ENCODE measurements around the gene SYT17.

GRCh38 chr16:19225651-19226050 is 57.6 kb downstream of the SYT17 start:
- TF ChIP-seq, protein P1, sequence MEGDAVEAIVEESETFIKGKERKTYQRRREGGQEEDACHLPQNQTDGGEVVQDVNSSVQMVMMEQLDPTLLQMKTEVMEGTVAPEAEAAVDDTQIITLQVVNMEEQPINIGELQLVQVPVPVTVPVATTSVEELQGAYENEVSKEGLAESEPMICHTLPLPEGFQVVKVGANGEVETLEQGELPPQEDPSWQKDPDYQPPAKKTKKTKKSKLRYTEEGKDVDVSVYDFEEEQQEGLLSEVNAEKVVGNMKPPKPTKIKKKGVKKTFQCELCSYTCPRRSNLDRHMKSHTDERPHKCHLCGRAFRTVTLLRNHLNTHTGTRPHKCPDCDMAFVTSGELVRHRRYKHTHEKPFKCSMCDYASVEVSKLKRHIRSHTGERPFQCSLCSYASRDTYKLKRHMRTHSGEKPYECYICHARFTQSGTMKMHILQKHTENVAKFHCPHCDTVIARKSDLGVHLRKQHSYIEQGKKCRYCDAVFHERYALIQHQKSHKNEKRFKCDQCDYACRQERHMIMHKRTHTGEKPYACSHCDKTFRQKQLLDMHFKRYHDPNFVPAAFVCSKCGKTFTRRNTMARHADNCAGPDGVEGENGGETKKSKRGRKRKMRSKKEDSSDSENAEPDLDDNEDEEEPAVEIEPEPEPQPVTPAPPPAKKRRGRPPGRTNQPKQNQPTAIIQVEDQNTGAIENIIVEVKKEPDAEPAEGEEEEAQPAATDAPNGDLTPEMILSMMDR (IDR thresholded peaks at IDR 0.05; ENCODE audit: low read depth, low read length), result no peak
- TF ChIP-seq EZH2phosphoT487 (IDR thresholded peaks at IDR 0.05; ENCODE audit: low read depth), result no peak

Measured in OCI-LY3 (cell line).